Lower lobe of right lung (tissue), 2 donors: Measurements from ENCODE around the gene PHF21B. TPM values are rescaled to one million over a fixed set of nuclear protein-coding genes. Genes with fewer than 3 reads are reported as not detected.
"Not testable (repeated sequence)": the region's sequence is repeated elsewhere in the genome, so short reads cannot be mapped to it uniquely, and the experiment has no call there.

ENCODE experiments used
- ATAC-seq, 2 donors: fragments of 200-7000 bp; cut with Tn5 transposase; one replicate each; pipeline ENCODE4 v1.9.1; 2020 to 2022; ENCODE audit warnings: mild to moderate bottlenecking in 2 of 2, moderate library complexity in 2 of 2
- DNase-seq: peaks from one replicate; pipeline ENCODE4 v3.0.0-alpha.2; 2020
- H3K27ac ChIP-seq: fragments of 200-600 bp; one replicate; pipeline ENCODE4 v1.8.0; 2022
- H3K27me3 ChIP-seq: fragments of 200-600 bp; one replicate; pipeline ENCODE4 v1.8.0; 2022; ENCODE audit warnings: low read depth
- H3K36me3 ChIP-seq: fragments of 200-600 bp; one replicate; pipeline ENCODE4 v1.8.0; 2022; ENCODE audit warnings: mild to moderate bottlenecking
- H3K4me1 ChIP-seq: fragments of 200-600 bp; one replicate; pipeline ENCODE4 v1.8.0; 2022
- H3K4me3 ChIP-seq: fragments of 200-600 bp; one replicate; pipeline ENCODE4 v1.8.0; 2022; ENCODE audit warnings: mild to moderate bottlenecking
- H3K9me3 ChIP-seq: fragments of 200-600 bp; one replicate; pipeline ENCODE4 v1.8.0; 2022
- intact Hi-C: fragments of 100-400 bp; cut with DNase I; formaldehyde crosslinking; loops from one replicate; pipeline ENCODE4 v1.11.0; 2022
- total RNA-seq: library from RNA; stranded (reverse); fragmentation: NEBNext Ultra II Directional; extraction: Animal tissue kit (Norgen Biotek cat#: 25700); gene quantifications from one replicate; pipeline ENCODE4 v1.2.1, GENCODE V29; 2021
- TF ChIP-seq, protein P1 (sequence below): fragments of 200-600 bp; IDR thresholded peaks from one replicate; pipeline ENCODE4 v1.8.0; 2022; ENCODE audit warnings: antibody characterized with exemption, mild to moderate bottlenecking
- donor health status: DM: no; HTN: yes; CAD: no; lungs with severe emphysema.

Gene PHF21B
- total RNA-seq, 1 donor from 2014 or later, result not detected

- Histone ChIP-seq H3K9me3 (no peaks in the 10 kb centered on the region), H3K36me3 (no peaks in the 10 kb centered on the region), H3K4me3 (no peak overlapping the region), H3K27ac (no peak overlapping the region), H3K27me3 (no peaks in the 10 kb centered on the region), H3K4me1 (no peaks in the 10 kb centered on the region)
- intact Hi-C loops, result no loop called here
- ATAC-seq, result no peak
- TF ChIP-seq, protein P1, sequence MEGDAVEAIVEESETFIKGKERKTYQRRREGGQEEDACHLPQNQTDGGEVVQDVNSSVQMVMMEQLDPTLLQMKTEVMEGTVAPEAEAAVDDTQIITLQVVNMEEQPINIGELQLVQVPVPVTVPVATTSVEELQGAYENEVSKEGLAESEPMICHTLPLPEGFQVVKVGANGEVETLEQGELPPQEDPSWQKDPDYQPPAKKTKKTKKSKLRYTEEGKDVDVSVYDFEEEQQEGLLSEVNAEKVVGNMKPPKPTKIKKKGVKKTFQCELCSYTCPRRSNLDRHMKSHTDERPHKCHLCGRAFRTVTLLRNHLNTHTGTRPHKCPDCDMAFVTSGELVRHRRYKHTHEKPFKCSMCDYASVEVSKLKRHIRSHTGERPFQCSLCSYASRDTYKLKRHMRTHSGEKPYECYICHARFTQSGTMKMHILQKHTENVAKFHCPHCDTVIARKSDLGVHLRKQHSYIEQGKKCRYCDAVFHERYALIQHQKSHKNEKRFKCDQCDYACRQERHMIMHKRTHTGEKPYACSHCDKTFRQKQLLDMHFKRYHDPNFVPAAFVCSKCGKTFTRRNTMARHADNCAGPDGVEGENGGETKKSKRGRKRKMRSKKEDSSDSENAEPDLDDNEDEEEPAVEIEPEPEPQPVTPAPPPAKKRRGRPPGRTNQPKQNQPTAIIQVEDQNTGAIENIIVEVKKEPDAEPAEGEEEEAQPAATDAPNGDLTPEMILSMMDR, result no peak
- DNase-seq, result no peak
These were observed 148.6 kb downstream of the PHF21B start for GRCh38 chr22:44861245-44861644.

GRCh38 chr22:44860311-44860710, 149.5 kb downstream of the PHF21B start:
- Histone ChIP-seq H3K4me1 (no peaks in the 10 kb centered on the region), H3K4me3 (no peak overlapping the region), H3K27me3 (no peaks in the 10 kb centered on the region), H3K27ac (no peak overlapping the region), H3K36me3 (no peaks in the 10 kb centered on the region), H3K9me3 (no peaks in the 10 kb centered on the region)
- intact Hi-C loops, result no loop called here
- DNase-seq (no peak), ATAC-seq (no peak)
- TF ChIP-seq, protein P1, result no peak

DNA sequence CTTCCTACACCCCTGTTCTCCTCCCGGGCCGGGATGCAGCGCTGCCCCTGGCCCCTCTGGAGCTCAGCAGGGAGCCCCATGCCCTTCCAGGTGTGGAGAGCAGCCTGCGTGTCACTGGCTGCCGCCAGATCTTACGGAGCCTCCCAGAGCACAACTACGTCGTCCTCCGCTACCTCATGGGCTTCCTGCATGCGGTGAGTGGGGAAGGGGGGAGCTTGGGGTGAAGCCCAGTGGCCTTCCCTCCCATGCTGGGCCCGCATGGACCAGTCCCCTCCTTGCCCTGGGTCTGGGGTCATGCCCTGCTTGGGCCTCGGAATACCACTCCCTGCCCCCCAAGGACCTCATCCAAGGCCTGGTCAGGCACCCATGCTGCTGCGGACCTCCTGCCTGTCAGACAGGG, 150.2 kb downstream of the PHF21B start:
- ATAC-seq (peak in 1 of 2 donors; percentile 6), DNase-seq (no peak)
- no peaks in the 10 kb centered on the region for H3K36me3 ChIP-seq
- no peak overlapping the region for H3K27ac ChIP-seq
- no peaks in the 10 kb centered on the region for H3K9me3 ChIP-seq
- no peaks in the 10 kb centered on the region for H3K4me1 ChIP-seq
- TF ChIP-seq, protein P1, result no peak
- no peak overlapping the region for H3K4me3 ChIP-seq
- H3K27me3 ChIP-seq, result no peaks in the 10 kb centered on the region
- intact Hi-C loops, result no loop called here

GRCh38 chr22:44858819-44859218, 151.0 kb downstream of the PHF21B start:
- H3K4me1 ChIP-seq, H3K27me3 ChIP-seq, H3K9me3 ChIP-seq, intact Hi-C loops, ATAC-seq, H3K27ac ChIP-seq, H3K4me3 ChIP-seq, H3K36me3 ChIP-seq, DNase-seq: not testable (repeated sequence)

- TF ChIP-seq, protein P1, result no peak
- Histone ChIP-seq H3K27me3 (no peaks in the 10 kb centered on the region), H3K36me3 (no peaks in the 10 kb centered on the region), H3K9me3 (no peaks in the 10 kb centered on the region), H3K4me1 (no peaks in the 10 kb centered on the region), H3K4me3 (no peak overlapping the region), H3K27ac (no peak overlapping the region)
- intact Hi-C loops, result no loop called here
- ATAC-seq, result no peak
- DNase-seq, result no peak
These were observed 153.9 kb downstream of the PHF21B start for GRCh38 chr22:44855855-44856254.

- H3K27ac ChIP-seq, result not testable (repeated sequence)
- DNase-seq, result peak; percentile 4
These were observed 155.2 kb downstream of the PHF21B start for GRCh38 chr22:44854641-44855040.

GRCh38 chr22:44850946-44851345, 158.9 kb downstream of the PHF21B start:
- H3K4me3 ChIP-seq, result no peak overlapping the region
- intact Hi-C loops, result no loop called here
- no peak for ATAC-seq
- H3K27me3 ChIP-seq, result no peaks in the 10 kb centered on the region
- H3K36me3 ChIP-seq, result no peaks in the 10 kb centered on the region
- H3K27ac ChIP-seq, result no peak overlapping the region
- no peak for DNase-seq
- no peaks in the 10 kb centered on the region for H3K9me3 ChIP-seq
- TF ChIP-seq, protein P1, result no peak
- H3K4me1 ChIP-seq, result no peaks in the 10 kb centered on the region

More at GRCh38 chr22:44854641-44855040, 155.2 kb downstream of the PHF21B start:
- H3K4me1 ChIP-seq, H3K4me3 ChIP-seq, intact Hi-C loops, ATAC-seq, H3K27me3 ChIP-seq, H3K36me3 ChIP-seq, H3K9me3 ChIP-seq: not testable (repeated sequence)
